GM18498 (cell line): ENCODE data around the gene SYTL3.
"Not testable (repeated sequence)": the region's sequence is repeated elsewhere in the genome, so short reads cannot be mapped to it uniquely, and the experiment has no call there.

Experiments used
- ATAC-seq: cut with Tn5 transposase; IDR thresholded peaks from one replicate; pipeline ENCODE4 v1.9.1; 2021; ENCODE audit warnings: mild to moderate bottlenecking, moderate library complexity; ENCODE audit not compliant: unreplicated experiment

Gene SYTL3

DNA sequence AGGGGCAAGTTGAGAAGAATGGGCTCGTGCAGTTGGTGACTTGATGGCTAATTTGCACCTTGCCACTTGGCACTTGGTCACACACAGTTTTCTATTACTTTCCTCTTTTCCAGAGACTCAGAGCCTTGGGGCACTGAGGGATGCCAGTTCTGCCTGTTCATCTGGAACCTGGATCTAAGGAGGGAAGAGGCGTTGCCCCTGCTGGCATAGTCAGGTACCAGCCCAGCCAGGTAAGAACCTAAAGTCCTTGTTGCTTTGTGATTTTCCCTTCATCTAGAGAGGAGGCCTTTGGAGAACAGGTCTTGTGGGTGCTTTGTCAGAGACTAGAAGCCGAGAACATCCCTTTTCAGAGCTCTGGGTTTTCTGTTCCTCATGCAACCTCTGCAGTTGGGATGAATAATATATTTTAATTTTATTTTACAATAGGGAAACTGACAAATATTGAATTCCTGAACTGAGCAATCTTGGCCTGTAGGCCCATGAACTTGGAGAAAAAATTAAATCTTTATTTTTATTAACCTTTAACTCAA is 11.4 kb downstream of the SYTL3 start:
- ATAC-seq = no peak

DNA sequence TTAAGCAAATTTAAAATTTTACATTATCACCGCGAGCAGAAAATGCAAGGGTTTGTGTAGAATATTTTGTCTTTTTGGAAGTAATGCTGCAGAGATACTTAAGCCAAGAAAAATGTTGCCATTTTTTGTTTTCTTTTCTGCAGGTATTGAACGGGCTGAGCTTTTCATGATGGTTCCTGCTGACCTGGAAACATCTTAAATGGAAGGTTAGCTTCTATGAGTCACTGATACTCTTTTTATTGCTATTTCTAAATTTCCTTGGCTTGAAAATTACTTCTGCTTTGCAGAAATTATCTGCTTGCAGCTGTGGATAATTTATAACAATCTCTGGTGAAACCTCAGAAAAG is 12.7 kb downstream of the SYTL3 start:
- no peak for ATAC-seq

DNA sequence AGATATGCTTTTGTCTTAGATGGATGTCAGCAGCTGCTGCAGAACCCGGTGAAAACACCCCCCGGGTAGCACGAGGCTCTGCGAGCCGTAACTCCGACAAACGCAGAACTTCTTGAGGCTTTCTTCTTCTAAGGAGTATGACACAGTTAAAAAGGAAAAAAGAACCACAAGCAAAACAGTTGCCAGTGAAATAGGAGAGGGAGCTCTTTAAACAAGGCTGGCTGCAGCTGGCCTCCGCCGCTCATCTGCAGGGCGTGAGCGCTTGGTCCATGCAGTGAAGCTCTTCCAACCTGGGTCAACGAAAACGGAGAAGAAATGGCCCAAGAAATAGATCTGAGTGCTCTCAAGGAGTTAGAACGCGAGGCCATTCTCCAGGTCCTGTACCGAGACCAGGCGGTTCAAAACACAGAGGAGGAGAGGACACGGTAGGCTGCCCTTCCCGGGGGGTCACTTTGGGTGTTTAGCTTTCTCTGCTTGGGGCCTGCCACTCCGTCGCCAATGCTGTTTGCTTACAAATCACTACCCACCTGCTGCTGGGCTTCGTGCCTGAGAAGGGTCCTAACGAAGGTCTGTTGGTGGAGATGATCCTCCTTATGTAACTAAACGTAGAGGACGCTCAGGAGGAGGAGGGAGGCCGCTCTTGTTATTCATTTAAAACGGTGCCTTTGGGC is 13.2 kb downstream of the SYTL3 start:
- no peak for ATAC-seq

DNA sequence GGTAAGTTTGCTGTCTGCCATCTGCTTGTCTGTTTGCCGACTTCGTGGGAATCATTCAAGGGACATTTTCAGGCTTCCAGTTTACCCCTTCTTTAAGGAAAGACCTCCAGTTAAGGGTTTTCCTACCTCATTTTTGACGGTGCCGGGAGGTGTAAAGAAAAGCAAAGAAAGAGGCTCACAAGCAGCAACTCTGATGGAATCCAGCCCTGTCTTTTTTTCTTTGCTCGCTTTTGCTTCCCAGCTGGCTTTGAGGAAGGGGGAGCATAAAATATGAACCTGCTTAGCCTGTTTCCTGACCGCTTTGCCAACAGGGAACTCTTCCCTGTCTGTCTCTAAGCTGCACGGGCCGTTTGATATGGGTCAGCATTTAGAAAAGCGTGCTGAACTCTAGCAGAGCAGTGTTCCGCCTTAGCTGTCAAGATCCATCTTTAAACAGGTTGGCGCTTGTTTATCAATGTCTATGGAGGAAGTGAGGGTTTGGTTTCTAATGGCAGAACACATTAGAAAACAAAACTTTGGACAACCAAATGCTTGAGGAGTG is 13.8 kb downstream of the SYTL3 start:
- no peak for ATAC-seq

DNA sequence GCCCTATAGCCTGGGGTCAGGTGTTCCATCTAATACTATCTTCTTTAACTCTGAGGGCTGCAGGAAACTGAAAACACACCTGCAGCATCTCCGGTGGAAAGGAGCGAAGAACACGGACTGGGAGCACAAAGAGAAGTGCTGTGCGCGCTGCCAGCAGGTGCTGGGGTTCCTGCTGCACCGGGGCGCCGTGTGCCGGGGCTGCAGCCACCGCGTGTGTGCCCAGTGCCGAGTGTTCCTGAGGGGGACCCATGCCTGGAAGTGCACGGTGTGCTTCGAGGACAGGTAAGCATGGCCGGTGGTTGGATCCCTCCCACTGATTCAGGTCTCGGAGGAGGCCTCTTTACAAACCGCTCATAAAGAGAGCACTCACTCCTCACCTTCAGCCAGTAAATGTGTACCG is 15.5 kb downstream of the SYTL3 start:
- ATAC-seq = no peak

DNA sequence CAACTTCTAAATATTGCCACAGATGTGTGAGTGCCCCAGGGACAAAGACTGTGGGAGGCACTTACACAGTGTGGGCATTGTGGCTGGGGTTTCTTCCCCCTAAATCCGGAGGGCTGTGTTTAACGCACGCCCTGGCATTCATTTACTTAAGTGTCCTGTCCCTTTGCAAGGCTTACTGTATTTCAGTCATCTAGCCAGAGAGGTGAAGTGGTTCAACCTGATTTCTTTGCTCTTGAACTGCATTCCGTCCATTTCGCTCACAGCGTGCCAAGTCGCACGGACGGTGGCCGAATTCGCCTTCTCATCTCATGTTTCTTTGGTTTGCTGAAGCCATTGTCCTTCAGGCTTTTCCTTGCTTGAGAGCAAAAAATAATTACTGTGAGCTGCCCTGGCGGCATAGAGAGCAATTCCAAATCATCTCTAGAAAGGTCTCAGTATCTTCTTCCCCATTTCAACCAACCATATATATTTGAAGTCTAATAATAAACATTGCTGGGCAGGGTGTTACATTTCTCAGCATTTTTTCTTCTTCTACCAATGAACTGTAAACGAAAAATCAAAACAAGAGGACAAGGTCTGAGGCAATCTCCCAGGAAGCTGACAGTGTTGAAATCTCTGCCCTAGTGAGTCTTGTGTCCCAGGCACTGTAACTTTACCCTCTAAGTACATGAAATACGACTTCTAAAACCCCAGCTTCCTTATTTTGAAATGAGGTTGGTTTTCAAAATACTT is 16.9 kb downstream of the SYTL3 start:
- ATAC-seq = no peak

DNA sequence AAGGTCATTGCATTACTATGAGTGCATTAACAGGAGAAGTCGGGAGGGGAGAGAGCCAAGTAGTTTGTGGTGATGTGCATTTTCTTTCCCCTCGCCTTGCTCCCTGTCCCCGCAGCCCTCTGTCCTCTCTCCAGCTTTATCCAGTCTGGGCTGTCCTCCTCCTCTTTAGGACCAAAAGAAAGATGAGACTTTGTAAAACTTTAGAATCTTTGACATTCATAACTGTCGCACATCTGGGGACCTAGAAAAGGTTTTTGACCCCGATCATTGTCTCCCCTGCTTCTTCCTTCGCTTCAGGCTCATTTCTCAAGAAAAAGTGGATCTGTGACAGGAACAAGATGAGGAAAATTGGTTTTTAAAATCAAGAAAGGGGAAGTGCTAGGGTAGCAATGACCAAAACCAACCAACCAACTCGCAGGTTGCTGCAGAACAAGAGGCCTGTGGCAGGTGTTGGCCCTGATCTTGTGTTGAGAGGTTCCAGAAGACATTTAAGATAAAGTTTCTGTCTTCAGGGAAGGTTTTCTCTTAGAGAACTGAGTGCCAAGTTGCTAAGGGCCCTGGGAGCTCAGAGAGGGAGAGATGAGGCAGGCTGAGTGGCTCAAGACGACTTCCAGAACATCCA is 17.6 kb downstream of the SYTL3 start:
- ATAC-seq = no peak

DNA sequence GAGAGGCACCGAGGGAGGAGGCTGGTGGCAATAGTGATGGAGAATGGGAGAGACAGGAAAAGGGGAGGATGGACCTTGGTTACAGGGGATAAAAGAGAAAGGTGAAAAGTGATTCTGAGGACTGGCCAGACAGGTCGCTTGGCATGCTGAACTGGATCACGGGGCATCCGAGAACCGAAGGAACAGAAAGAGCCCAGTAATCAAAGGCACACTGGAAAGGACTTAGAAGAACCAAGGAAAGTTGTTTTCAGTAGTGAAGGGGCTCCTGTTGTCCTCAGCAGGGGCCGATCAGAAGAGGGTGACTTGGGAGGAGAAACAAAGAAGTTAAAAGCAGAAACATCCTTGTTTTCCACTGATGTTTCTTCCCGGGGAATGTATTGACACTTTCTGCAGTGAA is 18.9 kb downstream of the SYTL3 start:
- ATAC-seq = no peak

DNA sequence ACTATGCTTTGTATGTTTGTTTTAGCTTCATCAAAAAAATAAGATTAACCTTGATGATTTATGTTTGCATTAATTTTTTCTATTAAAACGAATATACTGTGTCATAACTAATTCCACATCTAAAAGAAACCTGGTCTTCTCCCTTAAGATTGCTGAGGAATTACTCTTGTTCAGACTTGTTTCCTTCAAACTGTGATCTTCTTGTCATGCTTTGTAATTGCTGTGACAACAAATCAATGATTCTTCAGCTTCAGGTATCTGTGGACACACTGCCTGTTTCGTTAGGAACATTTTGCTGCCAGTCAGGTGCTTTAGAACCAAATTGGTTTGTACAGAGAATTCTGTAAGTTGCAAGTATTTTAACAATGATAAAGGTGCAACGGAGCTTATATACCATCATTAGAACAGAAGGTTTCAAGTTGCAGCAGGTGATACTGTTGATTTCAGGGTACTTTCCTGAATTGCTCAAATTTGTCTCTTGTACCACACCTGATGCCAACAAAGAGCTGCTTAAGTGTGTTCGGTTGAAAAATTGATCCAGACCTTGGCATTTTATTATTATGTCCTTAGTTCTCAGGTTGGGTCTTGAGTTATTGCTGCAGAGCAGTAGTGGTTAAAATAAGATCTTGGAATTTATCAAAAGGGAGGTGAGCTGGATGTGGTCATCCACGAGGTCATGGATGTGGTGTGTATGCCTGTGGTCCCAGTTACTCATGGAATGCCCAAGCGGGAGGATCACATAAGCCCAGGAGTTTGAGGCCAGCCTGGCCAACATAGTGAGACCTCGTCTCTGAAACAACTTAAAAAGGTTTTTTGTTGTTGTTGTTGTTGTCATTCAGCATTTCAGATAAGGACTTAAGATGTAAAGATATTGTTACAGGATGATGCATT is 19.5 kb downstream of the SYTL3 start:
- ATAC-seq = no peak

DNA sequence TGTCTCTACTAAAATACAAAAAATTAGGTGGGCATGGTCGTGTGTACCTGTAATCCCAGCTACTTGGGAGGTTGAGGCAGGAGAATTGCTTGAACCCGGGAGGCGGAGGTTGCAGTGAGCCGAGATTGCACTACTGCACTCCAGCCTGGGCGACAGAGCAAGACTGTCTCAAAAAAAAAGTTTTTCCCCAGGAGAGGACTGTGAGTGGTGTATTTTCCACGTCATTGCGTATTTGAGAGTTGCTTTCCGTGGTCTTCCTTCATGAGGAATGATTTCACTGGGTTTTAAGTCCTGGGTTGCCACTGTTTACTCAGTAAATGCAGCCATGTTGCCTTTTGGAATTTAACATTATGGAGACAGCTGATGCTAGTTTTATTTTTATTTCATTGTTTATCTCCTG is 22.3 kb downstream of the SYTL3 start:
- ATAC-seq = not testable (repeated sequence)

DNA sequence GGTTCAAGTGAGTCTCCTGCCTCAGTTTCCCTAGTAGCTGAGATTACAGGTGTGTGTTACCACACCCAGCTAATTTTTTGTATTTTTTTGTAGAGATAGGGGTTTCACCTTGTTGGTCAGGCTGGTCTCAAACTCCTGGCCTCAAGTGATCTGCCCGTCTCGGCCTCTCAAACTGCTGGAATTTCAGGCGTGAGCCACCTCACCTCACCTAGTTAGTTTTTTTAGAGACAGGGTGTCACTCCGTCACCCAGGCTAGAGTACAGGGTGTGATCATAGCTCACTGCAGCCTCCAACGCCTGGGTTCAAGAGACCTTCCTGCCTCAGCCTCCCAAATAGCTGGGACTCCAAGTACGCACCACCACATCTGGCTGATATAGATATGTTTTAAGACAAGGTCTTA is 22.9 kb downstream of the SYTL3 start:
- ATAC-seq = no peak

DNA sequence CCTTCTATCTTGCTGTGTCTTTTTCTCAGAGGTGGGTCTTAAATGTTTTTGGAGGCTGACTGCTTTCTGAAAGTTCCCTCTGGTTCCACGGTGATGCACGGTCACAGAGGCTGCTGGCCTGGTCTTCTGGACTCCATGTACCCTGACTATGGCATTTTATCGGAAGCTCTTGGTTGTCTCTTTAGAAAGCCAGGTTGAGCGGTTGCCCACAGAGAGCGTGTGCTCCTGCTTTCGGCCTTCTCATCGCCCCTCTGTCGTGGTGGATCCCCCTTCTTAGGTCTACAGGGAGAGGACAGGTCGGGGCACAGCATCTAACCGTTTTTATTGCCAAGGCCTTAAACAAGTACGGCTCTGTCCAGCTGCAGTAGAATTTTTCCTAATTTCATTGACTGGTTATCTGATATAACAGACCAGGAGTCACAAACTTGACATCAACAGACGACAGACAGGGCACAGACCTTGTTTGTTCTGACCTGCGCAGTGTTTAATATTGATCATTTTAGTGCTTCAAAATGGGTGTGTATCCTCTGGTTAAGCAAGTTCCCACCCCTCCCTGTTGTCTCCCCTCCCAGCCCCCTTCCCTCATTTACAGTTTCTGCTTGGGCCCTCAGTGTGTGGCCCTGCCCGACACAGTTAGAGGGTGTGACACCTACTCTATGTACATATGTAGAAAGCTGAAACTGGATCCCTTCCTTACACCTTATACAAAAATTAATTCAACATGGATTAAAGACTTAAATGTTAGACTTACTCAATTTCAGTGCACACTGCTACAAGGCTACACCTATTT is 24.7 kb downstream of the SYTL3 start:
- no peak for ATAC-seq

DNA sequence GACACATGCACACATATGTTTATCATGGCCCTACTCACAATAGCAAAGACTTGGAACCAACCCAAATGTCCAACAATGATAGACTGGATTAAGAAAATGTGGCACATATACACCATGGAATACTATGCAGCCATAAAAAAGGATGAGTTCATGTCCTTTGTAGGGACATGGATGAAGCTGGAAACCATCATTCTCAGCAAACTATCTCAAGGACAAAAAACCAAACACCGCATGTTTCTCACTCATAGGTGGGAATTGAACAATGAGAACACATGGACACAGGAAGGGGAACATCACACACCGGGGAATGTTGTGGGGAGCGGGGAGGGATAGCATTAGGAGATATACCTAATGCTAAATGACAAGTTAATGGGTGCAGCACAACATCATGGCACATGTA is 27.2 kb downstream of the SYTL3 start:
- not testable (repeated sequence) for ATAC-seq

DNA sequence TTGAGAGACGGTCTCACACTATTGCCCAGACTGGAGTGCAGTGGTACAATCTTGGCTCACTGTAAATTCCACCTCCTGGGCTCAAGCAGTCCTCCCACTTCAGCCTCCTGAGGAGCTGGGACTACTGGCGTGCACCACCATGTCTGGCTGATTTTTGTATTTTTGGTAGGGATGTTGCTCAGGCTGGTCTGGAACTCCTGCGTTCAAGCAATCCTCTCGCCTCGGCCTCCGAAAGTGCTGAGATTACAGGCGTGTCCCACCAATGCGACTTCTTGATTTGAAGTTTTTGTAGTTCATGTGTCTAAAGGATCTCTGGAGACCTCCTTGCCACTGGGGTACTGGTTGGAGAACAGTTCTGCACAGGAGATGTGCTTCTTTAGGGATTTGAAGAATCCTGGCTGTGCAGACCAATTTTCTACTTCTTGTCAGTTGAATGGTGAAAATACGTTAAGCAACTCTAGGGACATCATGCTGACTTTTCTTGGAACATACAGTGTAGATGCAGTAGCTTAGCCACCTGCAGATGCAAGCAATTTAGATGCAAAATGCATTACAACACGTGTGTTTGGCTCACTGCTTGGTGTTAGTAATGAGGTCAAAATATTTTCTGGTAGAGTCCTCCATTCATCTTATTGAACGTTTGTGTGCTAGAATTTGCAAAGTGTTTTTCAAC is 28.2 kb downstream of the SYTL3 start:
- no peak for ATAC-seq

DNA sequence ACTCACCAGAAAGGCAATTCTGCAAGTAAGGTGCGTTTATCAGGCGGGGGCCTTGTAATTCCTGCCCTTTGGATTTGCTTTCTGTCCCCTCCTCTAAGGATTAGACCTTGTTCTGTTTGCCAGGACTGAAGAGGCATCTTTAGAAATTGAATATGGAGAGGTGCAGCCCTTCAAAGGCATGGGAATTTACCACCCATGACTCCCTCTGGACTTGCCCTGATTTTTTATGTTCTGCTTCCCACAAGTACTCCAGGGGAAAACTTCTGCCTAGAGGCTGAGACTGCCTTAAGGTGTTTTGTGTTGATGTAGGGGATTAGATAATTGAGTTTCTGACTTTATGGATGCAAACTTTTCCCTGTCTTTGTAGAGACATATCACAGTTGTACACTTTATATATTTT is 30.2 kb downstream of the SYTL3 start:
- no peak for ATAC-seq

DNA sequence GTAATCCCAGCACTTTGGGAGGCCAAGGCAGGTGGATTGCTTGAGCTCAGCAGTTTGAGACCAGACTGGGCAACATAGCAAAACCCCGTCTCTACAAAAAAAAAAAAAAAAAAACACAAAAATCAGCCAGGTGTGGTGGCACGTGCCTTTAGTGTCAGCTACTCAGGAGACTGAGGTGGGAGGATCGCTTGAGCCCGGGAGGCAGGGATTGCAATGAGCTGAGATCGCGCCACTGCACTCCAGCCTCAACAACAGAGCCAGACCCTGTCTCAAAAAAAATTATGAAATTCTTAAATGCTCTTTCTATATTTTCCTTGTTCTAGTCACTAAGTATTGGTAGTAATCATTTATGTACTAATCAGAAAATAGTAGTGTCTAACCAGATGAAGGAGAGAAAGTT is 30.6 kb downstream of the SYTL3 start:
- no peak for ATAC-seq

DNA sequence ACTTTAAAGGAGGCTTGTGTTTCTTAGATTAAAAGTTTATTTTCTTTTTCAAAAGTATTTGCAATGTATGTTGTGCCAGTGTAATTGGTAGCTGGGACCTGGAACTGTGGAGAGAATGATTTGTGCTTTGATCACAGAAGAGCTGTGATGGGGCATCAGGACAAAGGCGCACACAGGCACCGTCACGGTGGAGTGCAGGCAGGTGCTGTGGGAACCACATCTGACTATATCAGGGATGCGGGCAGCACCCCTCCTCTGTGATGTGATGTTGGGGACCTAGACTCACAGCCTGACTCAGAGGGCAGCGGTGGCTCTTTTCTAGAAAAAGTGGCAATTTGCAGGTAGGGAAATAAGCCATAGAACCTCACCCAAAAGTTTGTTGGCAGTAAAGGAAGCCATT is 34.5 kb downstream of the SYTL3 start:
- no peak for ATAC-seq

DNA sequence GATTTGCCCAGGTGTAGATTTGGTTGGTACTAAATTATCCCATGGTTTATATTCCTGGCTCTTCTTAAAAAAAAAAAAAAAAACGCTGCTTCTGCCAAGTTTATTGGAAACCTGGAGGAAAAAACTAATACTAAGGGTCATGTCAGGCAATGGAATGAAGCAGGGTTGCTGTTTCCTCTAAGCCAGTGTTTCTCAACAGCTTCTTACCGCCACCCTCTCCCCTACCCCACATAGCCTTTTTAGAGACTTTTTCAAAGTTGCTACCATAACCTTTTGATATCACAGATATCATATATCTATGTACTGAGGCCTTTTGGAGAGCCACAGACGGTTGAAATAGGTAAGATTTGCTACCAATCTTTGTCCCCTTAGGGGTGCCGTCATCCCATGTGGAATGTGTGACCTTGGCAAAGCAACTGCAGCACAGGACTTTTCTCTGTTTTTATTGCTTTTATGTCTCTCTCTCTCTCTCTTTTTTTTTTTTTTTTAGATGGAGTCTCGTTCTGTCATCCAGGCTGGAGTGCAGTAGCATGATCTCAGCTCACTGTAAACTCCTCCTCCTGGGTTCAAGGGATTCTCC is 35.0 kb downstream of the SYTL3 start:
- ATAC-seq = no peak

DNA sequence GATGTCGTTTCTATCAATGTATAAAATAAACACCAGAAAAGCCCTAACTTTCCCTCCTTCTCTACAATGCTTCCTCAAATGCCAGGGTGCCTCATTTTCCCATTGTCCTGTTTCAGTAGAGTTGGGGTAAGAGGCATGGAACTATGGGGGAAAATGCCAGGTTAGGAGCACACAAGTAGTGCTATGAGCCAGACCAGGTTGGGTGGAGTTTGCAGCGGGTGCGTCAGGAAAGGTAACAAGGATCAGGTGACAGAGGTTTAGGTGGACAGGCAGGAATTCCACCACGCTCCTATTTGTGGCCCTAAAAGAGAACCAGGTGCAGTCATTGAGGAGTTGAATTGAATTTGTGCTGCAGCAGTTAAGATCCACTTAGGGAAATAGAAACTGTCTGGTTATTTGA is 36.5 kb downstream of the SYTL3 start:
- ATAC-seq = no peak
